Measurements from ENCODE around the gene SDC4.

SDC4 gene

DNA sequence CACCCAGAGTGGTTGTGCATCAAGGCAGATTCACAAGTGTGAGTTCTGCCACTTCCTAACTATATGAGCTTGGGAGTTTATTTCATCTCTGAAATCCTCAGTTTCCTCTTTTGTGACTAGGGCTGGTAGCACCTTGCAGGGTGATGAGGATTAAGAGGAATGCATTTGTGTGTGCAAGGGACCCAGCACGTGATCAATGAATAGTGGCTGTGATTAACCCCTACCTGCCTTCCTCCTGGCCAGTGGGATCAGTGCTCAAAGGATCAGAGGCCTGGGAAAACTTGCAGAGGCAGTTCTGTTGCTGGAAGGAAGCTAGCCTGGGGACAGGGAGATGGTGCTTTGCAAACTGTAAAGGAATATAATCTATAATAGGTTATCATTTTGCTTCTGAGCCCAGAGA lies 7.3 kb downstream of the SDC4 start:
- H3K36me3 ChIP-seq (ENCODE audit: control insufficient read depth in 2 of 2, insufficient read depth in 1 of 2, low read length in 2 of 2): peaks cover 0 to 9% of the 10 kb centered on the region in 2 experiments; a peak in 1 of 3 replicates
- no peaks in the 10 kb centered on the region for H3K9me3 ChIP-seq (ENCODE audit: control insufficient read depth, insufficient read depth, low read depth, low read length)
- no peak for TF ChIP-seq ZXDB (tag by site-specific recombination; IDR thresholded peaks at IDR 0.05)
- no peak for TF ChIP-seq ZNF354C (tag by site-specific recombination; IDR thresholded peaks at IDR 0.05; ENCODE audit: borderline replicate concordance, low read depth)
- TF ChIP-seq ZNF239 (tag by site-specific recombination; IDR thresholded peaks at IDR 0.05): no peak
- TF ChIP-seq ZIC2 (tag by site-specific recombination; IDR thresholded peaks at IDR 0.05): no peak
- TF ChIP-seq ZNF112 (tag by site-specific recombination; IDR thresholded peaks at IDR 0.05): no peak
- TF ChIP-seq ZNF391 (tag by site-specific recombination; IDR thresholded peaks at IDR 0.05; ENCODE audit: borderline replicate concordance, low read depth): no peak
- no peak for TF ChIP-seq ZNF324 (tag by site-specific recombination; IDR thresholded peaks at IDR 0.05)
- no peak for TF ChIP-seq ZNF202 (tag by site-specific recombination; IDR thresholded peaks at IDR 0.05; ENCODE audit: borderline replicate concordance)
- CTCF ChIA-PET: interaction anchor here (0.8 to 1.7 kb wide), 4 partner anchors 20 to 109 kb away, joined by 3 to 4 read pairs (median 4); no protein-coding TSS in a partner anchor
- peaks cover 31% of the 10 kb centered on the region for H3K4me1 ChIP-seq (ENCODE audit: control insufficient read depth, insufficient read depth, low read length)
- no peak overlapping the region for H3K4me3 ChIP-seq (ENCODE audit: low read depth, low read length)
- POLR2A ChIA-PET: interaction anchor here (1.3 kb wide), 1 partner anchor 19 kb away, joined by 3 read pairs; no protein-coding TSS in a partner anchor
- H3K27ac ChIP-seq (ENCODE audit: extremely low read depth, low read depth, low read length): no peak overlapping the region

DNA sequence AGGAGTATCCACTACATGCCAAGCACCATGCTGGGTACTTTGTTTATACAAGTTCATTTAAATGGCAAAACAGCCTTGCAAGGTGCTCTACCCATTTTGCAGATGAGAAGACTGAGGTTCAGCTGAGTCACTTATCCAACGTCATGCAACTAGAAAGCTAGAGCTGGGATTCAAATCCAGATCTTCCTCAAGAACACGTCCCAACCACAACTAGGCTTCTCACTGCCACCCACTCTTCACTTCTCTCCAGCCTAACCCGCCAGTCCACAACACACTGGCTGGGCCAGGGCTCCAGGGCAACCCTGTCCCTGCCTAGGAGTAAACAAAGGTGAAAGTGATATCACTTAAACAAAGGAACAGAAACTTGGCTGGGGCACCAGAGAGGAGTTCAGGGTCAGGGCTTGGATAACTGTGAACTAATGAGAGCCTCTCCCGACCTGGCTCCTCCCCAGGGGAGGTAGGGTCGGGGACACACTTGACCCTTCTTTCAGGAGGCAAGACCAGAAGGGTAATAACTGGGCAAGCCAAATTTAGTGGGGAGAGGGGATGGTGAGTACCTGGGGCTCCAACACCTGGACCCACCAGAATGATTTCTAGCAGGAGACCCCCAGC lies 7.9 kb downstream of the SDC4 start:
- POLR2A ChIA-PET: interaction anchor here (0.9 kb wide), 1 partner anchor 8 kb away, joined by 3 read pairs; no protein-coding TSS in a partner anchor
- TF ChIP-seq, protein P1, sequence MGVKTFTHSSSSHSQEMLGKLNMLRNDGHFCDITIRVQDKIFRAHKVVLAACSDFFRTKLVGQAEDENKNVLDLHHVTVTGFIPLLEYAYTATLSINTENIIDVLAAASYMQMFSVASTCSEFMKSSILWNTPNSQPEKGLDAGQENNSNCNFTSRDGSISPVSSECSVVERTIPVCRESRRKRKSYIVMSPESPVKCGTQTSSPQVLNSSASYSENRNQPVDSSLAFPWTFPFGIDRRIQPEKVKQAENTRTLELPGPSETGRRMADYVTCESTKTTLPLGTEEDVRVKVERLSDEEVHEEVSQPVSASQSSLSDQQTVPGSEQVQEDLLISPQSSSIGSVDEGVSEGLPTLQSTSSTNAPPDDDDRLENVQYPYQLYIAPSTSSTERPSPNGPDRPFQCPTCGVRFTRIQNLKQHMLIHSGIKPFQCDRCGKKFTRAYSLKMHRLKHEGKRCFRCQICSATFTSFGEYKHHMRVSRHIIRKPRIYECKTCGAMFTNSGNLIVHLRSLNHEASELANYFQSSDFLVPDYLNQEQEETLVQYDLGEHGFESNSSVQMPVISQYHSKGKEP (tag by site-specific recombination; IDR thresholded peaks at IDR 0.05): no peak
- TF ChIP-seq BCL11A (tag by site-specific recombination; IDR thresholded peaks at IDR 0.05; ENCODE audit: low read depth) (no peak), ZNF19 (tag by site-specific recombination; IDR thresholded peaks at IDR 0.05; ENCODE audit: low read depth) (no peak), ZNF223 (tag by site-specific recombination; IDR thresholded peaks at IDR 0.05) (no peak), ZNF155 (tag by site-specific recombination; IDR thresholded peaks at IDR 0.05) (no peak), ZNF510 (tag by site-specific recombination; IDR thresholded peaks at IDR 0.05; ENCODE audit: insufficient replicate concordance) (no peak), GLI2 (tag by site-specific recombination; IDR thresholded peaks at IDR 0.05; ENCODE audit: borderline replicate concordance, low read depth) (no peak), ZNF335 (tag by site-specific recombination; conservative IDR thresholded peaks at IDR 0.05) (no peak), ZNF530 (tag by site-specific recombination; IDR thresholded peaks at IDR 0.05; ENCODE audit: low read depth) (no peak), ZNF2 (tag by site-specific recombination; IDR thresholded peaks at IDR 0.05) (no peak), ZNF785 (tag by site-specific recombination; IDR thresholded peaks at IDR 0.05) (no peak), ZXDB (tag by site-specific recombination; IDR thresholded peaks at IDR 0.05) (no peak)
- TF ChIP-seq, protein P2, sequence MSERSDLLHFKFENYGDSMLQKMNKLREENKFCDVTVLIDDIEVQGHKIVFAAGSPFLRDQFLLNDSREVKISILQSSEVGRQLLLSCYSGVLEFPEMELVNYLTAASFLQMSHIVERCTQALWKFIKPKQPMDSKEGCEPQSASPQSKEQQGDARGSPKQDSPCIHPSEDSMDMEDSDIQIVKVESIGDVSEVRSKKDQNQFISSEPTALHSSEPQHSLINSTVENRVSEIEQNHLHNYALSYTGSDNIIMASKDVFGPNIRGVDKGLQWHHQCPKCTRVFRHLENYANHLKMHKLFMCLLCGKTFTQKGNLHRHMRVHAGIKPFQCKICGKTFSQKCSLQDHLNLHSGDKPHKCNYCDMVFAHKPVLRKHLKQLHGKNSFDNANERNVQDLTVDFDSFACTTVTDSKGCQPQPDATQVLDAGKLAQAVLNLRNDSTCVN (tag by site-specific recombination; optimal IDR thresholded peaks at IDR 0.05): no peak
- TF ChIP-seq, protein P3, sequence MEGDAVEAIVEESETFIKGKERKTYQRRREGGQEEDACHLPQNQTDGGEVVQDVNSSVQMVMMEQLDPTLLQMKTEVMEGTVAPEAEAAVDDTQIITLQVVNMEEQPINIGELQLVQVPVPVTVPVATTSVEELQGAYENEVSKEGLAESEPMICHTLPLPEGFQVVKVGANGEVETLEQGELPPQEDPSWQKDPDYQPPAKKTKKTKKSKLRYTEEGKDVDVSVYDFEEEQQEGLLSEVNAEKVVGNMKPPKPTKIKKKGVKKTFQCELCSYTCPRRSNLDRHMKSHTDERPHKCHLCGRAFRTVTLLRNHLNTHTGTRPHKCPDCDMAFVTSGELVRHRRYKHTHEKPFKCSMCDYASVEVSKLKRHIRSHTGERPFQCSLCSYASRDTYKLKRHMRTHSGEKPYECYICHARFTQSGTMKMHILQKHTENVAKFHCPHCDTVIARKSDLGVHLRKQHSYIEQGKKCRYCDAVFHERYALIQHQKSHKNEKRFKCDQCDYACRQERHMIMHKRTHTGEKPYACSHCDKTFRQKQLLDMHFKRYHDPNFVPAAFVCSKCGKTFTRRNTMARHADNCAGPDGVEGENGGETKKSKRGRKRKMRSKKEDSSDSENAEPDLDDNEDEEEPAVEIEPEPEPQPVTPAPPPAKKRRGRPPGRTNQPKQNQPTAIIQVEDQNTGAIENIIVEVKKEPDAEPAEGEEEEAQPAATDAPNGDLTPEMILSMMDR (tag by site-specific recombination; IDR thresholded peaks at IDR 0.05): no peak
- TF ChIP-seq, protein P4, sequence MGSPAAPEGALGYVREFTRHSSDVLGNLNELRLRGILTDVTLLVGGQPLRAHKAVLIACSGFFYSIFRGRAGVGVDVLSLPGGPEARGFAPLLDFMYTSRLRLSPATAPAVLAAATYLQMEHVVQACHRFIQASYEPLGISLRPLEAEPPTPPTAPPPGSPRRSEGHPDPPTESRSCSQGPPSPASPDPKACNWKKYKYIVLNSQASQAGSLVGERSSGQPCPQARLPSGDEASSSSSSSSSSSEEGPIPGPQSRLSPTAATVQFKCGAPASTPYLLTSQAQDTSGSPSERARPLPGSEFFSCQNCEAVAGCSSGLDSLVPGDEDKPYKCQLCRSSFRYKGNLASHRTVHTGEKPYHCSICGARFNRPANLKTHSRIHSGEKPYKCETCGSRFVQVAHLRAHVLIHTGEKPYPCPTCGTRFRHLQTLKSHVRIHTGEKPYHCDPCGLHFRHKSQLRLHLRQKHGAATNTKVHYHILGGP (tag by site-specific recombination; IDR thresholded peaks at IDR 0.05): no peak
- Histone ChIP-seq H3K36me3 (ENCODE audit: control insufficient read depth in 2 of 2, insufficient read depth in 1 of 2, low read length in 2 of 2) (peaks cover 0 to 15% of the 10 kb centered on the region in 2 experiments; a peak in 1 of 3 replicates), H3K9me3 (ENCODE audit: control insufficient read depth, insufficient read depth, low read depth, low read length) (no peaks in the 10 kb centered on the region), H3K4me1 (ENCODE audit: control insufficient read depth, insufficient read depth, low read length) (peaks cover 31% of the 10 kb centered on the region), H3K4me3 (ENCODE audit: low read depth, low read length) (no peak overlapping the region), H3K27ac (ENCODE audit: extremely low read depth, low read depth, low read length) (no peak overlapping the region)
- CTCF ChIA-PET: interaction anchor here (1.6 to 1.7 kb wide), 2 partner anchors 34 to 110 kb away, joined by 4 read pairs; no protein-coding TSS in a partner anchor

Measured in HEK293 (cell line).